Measurements from ENCODE around the gene CRP.

Gene CRP, protein sequence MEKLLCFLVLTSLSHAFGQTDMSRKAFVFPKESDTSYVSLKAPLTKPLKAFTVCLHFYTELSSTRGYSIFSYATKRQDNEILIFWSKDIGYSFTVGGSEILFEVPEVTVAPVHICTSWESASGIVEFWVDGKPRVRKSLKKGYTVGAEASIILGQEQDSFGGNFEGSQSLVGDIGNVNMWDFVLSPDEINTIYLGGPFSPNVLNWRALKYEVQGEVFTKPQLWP

DNA sequence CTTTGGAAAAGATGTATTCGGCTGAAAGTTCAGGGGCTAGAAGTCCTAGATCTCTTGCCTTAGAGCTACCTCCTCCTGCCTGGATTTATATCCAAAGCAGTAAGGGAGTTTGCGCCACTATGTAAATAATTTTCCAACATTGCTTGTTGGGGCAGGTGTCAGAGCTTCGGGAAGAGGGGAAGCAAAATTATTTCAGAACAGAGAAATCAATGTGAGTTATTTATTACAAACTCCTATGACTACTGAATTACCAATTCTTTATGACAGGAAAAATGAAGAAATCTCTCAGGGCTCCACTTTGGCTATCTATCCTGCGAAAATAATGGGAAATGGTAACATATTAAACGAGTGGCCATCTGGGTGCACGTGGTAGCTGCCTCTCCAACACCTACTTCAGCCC lies at the start of gene CRP:
Gene CRP (minus strand): TSS at position 61 of the 400 bp plus-strand sequence. CDS start 104 bp downstream, outside the sequence.
- TF ChIP-seq, protein P1, sequence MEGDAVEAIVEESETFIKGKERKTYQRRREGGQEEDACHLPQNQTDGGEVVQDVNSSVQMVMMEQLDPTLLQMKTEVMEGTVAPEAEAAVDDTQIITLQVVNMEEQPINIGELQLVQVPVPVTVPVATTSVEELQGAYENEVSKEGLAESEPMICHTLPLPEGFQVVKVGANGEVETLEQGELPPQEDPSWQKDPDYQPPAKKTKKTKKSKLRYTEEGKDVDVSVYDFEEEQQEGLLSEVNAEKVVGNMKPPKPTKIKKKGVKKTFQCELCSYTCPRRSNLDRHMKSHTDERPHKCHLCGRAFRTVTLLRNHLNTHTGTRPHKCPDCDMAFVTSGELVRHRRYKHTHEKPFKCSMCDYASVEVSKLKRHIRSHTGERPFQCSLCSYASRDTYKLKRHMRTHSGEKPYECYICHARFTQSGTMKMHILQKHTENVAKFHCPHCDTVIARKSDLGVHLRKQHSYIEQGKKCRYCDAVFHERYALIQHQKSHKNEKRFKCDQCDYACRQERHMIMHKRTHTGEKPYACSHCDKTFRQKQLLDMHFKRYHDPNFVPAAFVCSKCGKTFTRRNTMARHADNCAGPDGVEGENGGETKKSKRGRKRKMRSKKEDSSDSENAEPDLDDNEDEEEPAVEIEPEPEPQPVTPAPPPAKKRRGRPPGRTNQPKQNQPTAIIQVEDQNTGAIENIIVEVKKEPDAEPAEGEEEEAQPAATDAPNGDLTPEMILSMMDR (IDR thresholded peaks at IDR 0.05; ENCODE audit: insufficient read depth, low read depth, low read length, missing control alignments), result no peak
- no peak within 1 kb of the TSS for H3K4me3 ChIP-seq (ENCODE audit: low read length)
- DNase-seq (ENCODE audit: low read depth), result no peak

DNA sequence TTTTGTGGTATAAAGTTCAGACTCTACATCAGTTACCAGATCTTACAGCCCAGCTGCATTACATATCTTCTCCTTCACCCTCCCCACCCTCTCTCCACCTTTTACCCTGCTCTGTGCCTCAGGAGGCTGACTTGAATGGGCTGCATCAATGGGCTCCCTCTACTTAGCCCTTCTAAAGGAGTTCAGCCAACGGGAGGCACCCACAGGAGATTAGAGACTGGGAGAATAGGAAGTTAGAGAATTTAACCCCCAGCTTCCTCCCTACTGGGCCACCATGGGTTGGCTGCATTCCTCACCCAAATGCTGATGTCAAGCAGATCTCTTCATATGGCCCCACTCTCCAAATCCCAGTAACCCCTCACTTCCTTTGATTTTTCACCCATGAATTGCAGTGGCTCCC lies 49.3 kb upstream of the CRP start:
- H3K4me3 ChIP-seq (ENCODE audit: low read length), result no peak overlapping the region
- TF ChIP-seq, protein P1 (IDR thresholded peaks at IDR 0.05; ENCODE audit: insufficient read depth, low read depth, low read length, missing control alignments), result no peak
- DNase-seq (ENCODE audit: low read depth), result no peak

DNA sequence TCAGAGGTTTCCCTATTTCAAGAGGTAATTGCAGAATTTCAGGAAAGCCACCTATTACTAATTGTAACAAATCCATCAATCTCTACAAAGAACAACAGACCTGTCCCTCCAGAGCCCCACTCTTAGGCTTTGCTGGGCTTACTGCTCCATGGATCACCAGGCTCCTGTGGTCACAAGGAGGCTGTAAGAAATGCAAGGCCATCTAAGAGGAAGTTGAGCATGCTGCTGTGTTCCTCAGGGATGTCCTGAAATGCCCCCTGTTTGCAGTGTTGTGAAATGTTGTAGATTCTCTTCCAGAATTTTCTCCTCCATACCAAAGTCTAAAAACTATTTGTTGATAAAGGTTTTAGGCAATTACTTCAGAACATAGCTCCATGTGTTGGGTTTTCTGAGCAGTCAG lies 42.0 kb upstream of the CRP start:
- H3K4me3 ChIP-seq (ENCODE audit: low read length), result no peak overlapping the region
- DNase-seq (ENCODE audit: low read depth), result no peak
- TF ChIP-seq, protein P1 (IDR thresholded peaks at IDR 0.05; ENCODE audit: insufficient read depth, low read depth, low read length, missing control alignments), result no peak

DNA sequence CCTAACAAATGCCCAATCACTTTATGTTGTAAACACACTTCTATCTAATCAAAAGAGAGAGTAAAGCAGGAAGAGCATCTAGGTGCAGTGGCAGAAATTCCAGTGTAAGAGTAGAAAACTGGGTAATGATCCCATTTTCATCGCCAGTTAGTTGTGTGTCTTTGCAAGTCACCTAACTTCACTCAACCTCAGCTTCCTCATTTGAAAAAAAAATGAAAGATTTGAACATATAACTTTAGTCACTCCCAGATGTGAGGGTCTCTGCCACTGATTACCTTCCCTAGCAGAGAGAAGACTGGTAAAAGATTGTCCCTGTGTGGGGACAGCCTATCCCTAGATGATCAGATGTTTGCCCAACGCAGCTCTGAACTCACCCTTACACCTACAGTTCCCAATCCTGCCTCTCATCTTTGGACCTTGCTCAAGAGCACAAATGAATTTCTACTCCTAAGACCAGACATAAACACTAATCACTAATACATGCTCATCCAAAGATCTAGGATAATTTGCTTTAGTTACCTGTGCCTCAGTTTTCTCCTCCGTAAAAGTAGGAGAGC lies 41.1 kb upstream of the CRP start:
- no peak for DNase-seq (ENCODE audit: low read depth)
- H3K4me3 ChIP-seq (ENCODE audit: low read length), result no peak overlapping the region
- TF ChIP-seq, protein P1 (IDR thresholded peaks at IDR 0.05; ENCODE audit: insufficient read depth, low read depth, low read length, missing control alignments), result no peak

DNA sequence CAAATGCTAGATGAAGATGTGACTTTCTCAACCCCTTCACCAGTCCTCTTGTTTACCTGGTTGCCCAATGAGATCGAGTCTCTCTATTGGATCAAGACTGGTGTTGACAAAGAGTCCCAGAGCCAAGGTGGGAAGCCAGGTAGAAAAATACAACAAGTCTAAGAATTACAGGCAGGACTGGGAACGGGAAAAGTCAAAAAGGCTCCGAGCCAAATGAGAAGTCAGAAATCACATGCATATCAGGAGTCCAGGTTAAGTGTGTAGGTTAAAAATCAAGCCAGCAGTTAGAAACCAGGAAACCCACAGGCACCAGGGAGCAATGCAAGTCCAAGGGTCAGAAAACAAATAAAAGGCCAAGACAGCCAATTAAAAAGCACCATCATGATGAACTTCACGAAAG lies 39.0 kb upstream of the CRP start:
- no peak overlapping the region for H3K4me3 ChIP-seq (ENCODE audit: low read length)
- no peak for DNase-seq (ENCODE audit: low read depth)
- TF ChIP-seq, protein P1 (IDR thresholded peaks at IDR 0.05; ENCODE audit: insufficient read depth, low read depth, low read length, missing control alignments), result no peak

DNA sequence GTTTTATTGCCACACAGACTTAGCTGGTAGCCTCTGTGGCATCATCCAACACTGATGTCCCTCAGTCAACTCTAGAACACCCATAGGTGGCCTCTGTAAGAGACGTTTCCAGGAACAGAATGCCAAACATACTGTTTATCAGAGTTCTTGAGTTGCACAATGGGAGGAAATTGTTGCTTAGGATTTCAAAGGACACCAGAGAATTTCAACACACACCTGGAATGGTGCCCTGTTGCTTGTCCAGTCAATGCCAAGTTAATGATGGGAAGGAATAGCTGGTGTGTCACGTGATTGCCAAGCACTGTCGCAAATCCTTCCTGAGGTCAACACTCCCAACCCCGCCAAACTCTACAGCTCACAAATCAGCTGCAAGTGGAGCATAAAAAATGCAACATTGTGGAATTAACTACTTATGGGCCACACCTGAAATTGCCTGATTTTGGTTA lies 37.8 kb upstream of the CRP start:
- peak; percentile 84 for DNase-seq (ENCODE audit: low read depth)
- TF ChIP-seq, protein P1 (IDR thresholded peaks at IDR 0.05; ENCODE audit: insufficient read depth, low read depth, low read length, missing control alignments), result no peak
- H3K4me3 ChIP-seq (ENCODE audit: low read length), result no peak overlapping the region

DNA sequence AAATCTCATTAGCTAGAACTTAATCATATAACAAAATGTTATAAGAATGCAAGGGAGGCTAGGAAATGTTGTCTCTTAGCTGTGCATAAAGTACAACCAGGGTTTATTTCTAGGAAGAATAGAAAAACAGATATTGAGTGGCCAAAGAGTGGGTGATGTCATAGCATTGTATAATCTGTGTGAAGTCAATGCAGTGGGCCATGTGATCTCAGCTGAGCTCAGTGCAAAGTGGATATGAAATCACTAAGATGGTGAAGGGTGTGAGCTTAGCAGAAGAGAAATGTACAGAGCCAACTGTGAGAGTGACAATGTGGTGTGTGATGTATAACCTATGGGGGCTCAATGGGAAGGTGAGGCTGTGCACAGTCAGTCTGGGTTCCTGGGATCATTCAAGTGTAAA lies 36.6 kb upstream of the CRP start:
- TF ChIP-seq, protein P1 (IDR thresholded peaks at IDR 0.05; ENCODE audit: insufficient read depth, low read depth, low read length, missing control alignments), result no peak
- DNase-seq (ENCODE audit: low read depth), result no peak
- H3K4me3 ChIP-seq (ENCODE audit: low read length), result no peak overlapping the region

Measured in epithelial cell of esophagus (primary cell).